ENCODE results near the gene C2CD3. TPM values are rescaled to one million over a fixed set of nuclear protein-coding genes. Genes with fewer than 3 reads are reported as not detected.
A peak's percentile ranks its signal among the peaks of the same experiment; 100 is the strongest.

Gene C2CD3
- total and polyA plus RNA-seq, 9 donors = 14.5 to 25.8 (median 18.5) TPM

DNA sequence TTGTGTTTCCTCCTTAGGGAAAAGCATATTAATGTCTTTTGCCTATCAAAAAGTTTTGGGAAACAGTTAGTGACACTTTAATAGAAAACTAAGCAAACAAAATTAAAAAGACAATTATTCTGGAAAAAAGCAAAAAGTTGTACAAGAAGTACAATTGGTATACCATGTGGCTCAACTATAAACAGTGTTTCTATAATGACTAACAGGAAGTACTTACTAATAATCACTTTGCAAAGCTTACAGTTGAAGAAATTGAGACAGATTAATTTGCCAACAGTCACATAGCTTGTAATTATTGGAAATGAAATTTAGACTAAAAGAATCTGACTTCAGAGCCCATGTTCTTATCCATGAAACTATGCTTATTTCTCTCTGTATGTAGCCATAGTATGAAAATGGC is 25.0 kb upstream of the C2CD3 start:
- no peak for DNase-seq
- H3K36me3 ChIP-seq (ENCODE audit: control insufficient read depth, insufficient read depth, low read length) = peaks cover 3% of the 10 kb centered on the region
- no peak overlapping the region for H3K4me3 ChIP-seq (ENCODE audit: low read length)
- H3K4me1 ChIP-seq (ENCODE audit: control insufficient read depth, insufficient read depth, low read length) = no peaks in the 10 kb centered on the region
- no peak overlapping the region for H3K27ac ChIP-seq (ENCODE audit: low read length)
- H3K27me3 ChIP-seq (ENCODE audit: control insufficient read depth, insufficient read depth, low read length) = no peaks in the 10 kb centered on the region
- peaks cover 2% of the 10 kb centered on the region for H3K9me3 ChIP-seq (replicated peaks; ENCODE audit: control insufficient read depth, low read depth, low read length)

DNA sequence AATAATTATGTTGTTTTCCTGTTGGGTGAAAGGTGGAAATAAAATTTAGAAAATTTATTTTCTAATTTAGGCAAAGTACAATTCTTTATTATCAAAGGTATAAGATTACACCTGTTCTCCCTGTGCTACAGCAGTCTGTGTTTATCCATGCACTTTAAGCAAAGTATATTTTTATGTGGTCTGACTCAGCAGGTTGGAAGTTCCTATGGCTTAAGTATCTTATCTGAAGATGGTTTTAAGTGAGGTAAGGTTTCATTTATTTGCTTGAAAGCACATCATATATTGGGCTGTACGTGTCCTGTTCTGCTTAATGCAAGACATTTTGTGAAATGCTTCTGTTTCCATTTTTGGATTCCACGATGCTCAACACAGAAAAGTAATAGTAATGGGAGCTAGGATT is 14.9 kb upstream of the C2CD3 start:
- Histone ChIP-seq H3K4me3 (ENCODE audit: low read length) (no peak overlapping the region), H3K36me3 (ENCODE audit: control insufficient read depth, insufficient read depth, low read length) (no peaks in the 10 kb centered on the region)
- 86% methylated on average over 1 of the region's 2 CpGs for WGBS (ENCODE audit: insufficient coverage)

DNA sequence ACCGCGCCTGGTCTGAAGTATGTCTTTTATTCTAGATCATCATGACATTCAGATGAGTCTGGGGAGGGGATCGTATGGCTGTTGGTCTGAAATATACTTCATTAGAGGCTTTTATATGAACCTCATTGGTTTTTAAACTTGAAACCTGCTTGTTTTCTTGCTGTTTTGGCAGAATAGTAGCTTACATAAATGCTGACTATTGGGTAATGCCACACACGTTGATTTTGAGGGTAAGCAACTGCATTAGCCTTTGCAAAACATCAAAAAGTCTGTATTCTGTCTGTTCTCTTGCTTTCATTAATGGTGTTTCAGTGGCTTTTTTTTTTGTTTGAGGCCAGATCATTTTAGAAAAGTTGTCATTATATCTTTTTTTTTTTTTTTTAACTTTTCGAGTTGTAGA is 14.5 kb upstream of the C2CD3 start:
- H3K27ac ChIP-seq (ENCODE audit: low read length) = no peak overlapping the region
- no peaks in the 10 kb centered on the region for H3K36me3 ChIP-seq (ENCODE audit: control insufficient read depth, insufficient read depth, low read length)
- no peaks in the 10 kb centered on the region for H3K9me3 ChIP-seq (replicated peaks; ENCODE audit: control insufficient read depth, low read depth, low read length)
- no peaks in the 10 kb centered on the region for H3K4me1 ChIP-seq (ENCODE audit: control insufficient read depth, insufficient read depth, low read length)
- no peaks in the 10 kb centered on the region for H3K27me3 ChIP-seq (ENCODE audit: control insufficient read depth, insufficient read depth, low read length)
- no peak overlapping the region for H3K4me3 ChIP-seq (ENCODE audit: low read length)
- no peak for DNase-seq
- WGBS (ENCODE audit: insufficient coverage) = no CpG with 5 or more reads among the region's 5 CpGs

More for the DNA sequence above, 14.9 kb upstream of the C2CD3 start:
- DNase-seq = no peak
- Histone ChIP-seq H3K9me3 (replicated peaks; ENCODE audit: control insufficient read depth, low read depth, low read length) (no peaks in the 10 kb centered on the region), H3K4me1 (ENCODE audit: control insufficient read depth, insufficient read depth, low read length) (no peaks in the 10 kb centered on the region), H3K27me3 (ENCODE audit: control insufficient read depth, insufficient read depth, low read length) (no peaks in the 10 kb centered on the region), H3K27ac (ENCODE audit: low read length) (no peak overlapping the region)

DNA sequence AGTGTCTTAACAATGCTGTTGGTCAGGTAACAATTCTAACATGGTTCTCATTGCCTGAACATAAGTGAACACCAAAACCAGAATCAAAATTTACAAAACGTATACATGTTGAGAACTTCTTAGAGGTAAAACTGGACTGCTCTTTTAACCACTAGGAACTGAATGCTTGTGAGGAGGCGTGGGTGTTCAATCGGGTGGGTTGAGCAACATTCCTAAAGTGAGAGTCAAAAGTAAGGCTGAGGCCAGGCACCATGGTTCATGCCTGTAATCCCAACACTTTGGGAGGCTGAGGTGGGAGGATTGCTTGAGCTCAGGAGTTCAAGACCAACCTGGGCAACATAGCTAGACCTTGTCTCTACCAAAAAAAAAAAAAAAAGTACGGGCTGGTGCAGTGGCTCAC is 11.8 kb upstream of the C2CD3 start:
- Histone ChIP-seq H3K27me3 (ENCODE audit: control insufficient read depth, insufficient read depth, low read length) (no peaks in the 10 kb centered on the region), H3K4me1 (ENCODE audit: control insufficient read depth, insufficient read depth, low read length) (no peaks in the 10 kb centered on the region), H3K4me3 (ENCODE audit: low read length) (no peak overlapping the region), H3K36me3 (ENCODE audit: control insufficient read depth, insufficient read depth, low read length) (no peaks in the 10 kb centered on the region), H3K27ac (ENCODE audit: low read length) (no peak overlapping the region), H3K9me3 (replicated peaks; ENCODE audit: control insufficient read depth, low read depth, low read length) (no peaks in the 10 kb centered on the region)
- WGBS (ENCODE audit: insufficient coverage) = no CpG with 5 or more reads among the region's 4 CpGs
- no peak for DNase-seq

DNA sequence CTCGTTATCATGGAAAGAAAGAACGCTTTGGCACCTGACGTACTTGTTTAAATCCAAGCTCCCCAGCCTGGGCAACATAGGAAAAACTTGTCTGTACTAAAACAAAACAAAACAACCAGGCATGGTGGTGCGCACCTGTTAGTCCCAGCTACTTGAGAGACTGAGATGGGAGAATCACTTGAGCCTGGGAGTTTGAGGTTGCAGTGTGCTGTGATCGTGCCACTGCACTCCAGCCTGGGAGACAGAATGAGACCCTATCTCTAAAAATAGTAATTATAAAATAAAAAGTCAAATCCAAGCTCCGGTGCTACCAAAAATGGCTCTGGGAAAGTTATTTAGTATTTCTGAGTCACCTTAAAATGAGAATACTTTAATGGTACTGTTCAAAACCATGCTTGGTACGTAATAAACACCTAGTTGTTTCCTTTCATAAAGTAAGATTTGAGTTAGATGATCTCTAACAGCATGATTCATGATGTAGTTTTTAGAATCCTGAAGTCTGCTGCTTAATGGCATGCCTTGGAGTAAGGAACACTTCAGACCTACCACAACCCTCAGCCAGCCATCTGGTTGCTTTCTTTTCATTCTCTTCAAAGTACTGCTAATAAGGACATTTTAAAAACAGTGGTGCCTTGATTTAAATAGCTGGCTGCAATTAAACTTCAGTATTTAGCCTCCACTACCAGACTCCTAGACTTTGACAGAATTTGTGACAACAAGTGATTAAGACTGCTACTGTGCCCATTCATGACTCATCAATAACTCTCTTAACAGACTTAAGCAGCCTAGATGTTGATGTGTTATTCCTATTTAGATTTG is 8.6 kb upstream of the C2CD3 start:
- Histone ChIP-seq H3K4me3 (ENCODE audit: low read length) (no peak overlapping the region), H3K4me1 (ENCODE audit: control insufficient read depth, insufficient read depth, low read length) (no peaks in the 10 kb centered on the region), H3K27ac (ENCODE audit: low read length) (peak overlapping the region; percentile 37), H3K27me3 (ENCODE audit: control insufficient read depth, insufficient read depth, low read length) (no peaks in the 10 kb centered on the region), H3K9me3 (replicated peaks; ENCODE audit: control insufficient read depth, low read depth, low read length) (no peaks in the 10 kb centered on the region), H3K36me3 (ENCODE audit: control insufficient read depth, insufficient read depth, low read length) (no peaks in the 10 kb centered on the region)
- WGBS (ENCODE audit: insufficient coverage) = no CpG with 5 or more reads among the region's 7 CpGs
- no peak for DNase-seq

DNA sequence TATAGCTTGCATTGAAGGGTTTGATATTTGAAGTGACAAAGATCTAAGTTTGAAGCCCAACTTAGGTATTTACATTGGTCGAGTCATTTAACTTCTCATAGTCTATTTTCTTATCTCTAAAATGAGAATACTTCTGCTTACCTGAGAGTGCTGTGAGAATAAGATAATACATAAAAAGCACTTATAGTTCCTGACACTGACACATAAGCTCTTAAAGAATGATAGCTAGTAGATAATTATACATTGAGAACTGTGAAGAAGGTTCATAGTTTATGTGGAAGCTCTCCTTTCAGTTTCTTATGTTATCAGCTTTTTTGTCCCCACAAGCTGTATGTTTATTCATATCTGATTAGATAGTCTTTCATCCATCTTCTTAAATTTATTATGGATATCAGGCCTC is 5.1 kb upstream of the C2CD3 start:
- DNase-seq = no peak
- Histone ChIP-seq H3K27ac (ENCODE audit: low read length) (no peak overlapping the region), H3K4me3 (ENCODE audit: low read length) (no peak overlapping the region), H3K9me3 (replicated peaks; ENCODE audit: control insufficient read depth, low read depth, low read length) (no peaks in the 10 kb centered on the region), H3K4me1 (ENCODE audit: control insufficient read depth, insufficient read depth, low read length) (peaks cover 4% of the 10 kb centered on the region), H3K27me3 (ENCODE audit: control insufficient read depth, insufficient read depth, low read length) (no peaks in the 10 kb centered on the region), H3K36me3 (ENCODE audit: control insufficient read depth, insufficient read depth, low read length) (no peaks in the 10 kb centered on the region)
- no CpG with 5 or more reads among the region's 1 CpG for WGBS (ENCODE audit: insufficient coverage)

DNA sequence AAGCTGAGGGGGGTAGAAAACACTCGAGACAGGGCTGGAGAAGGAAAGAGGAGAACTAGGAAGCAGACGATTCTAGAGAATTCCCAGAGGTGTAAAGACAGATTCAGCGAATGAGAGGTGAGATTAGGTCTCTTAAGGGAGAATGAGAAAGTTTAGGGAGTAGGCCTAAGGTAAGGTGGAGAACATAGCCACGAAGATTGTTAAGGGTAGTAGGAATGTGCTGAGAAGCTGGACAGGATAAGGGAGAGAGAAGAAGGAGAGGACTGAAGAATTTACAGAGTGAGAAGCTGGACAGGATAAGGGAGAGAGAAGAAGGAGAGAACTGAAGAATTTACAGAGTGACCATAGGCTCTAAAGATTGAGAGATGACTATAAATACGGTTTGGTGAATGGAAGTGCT is 1.2 kb upstream of the C2CD3 start:
- H3K4me3 ChIP-seq (ENCODE audit: low read length) = peak overlapping the region; percentile 93
- H3K27me3 ChIP-seq (ENCODE audit: control insufficient read depth, insufficient read depth, low read length) = no peaks in the 10 kb centered on the region
- peak overlapping the region; percentile 94 for H3K27ac ChIP-seq (ENCODE audit: low read length)
- H3K4me1 ChIP-seq (ENCODE audit: control insufficient read depth, insufficient read depth, low read length) = peaks cover 9% of the 10 kb centered on the region
- peak; percentile 25 for DNase-seq
- H3K36me3 ChIP-seq (ENCODE audit: control insufficient read depth, insufficient read depth, low read length) = peaks cover 3% of the 10 kb centered on the region
- H3K9me3 ChIP-seq (replicated peaks; ENCODE audit: control insufficient read depth, low read depth, low read length) = no peaks in the 10 kb centered on the region
- 28% methylated on average over 5 of the region's 5 CpGs for whole genome bisulfite sequencing (ENCODE audit: insufficient coverage)

DNA sequence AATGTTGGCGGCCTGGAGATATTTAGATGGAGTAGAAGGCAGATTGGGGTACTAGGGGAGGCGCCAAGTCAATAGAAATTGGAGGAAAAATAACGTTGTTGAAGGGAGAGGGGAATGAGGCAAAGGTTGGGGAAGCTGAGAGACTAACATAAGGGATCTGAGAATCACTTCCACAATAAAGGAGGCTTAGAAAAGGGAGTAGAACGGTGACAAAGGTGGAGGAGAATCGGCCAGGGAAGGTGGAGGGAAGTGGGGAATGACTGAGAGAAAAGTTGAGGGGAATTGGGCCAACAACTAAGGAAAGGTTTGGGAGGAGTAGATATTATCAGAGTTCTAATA is 797 bp upstream of the C2CD3 start:
- Histone ChIP-seq H3K27ac (ENCODE audit: low read length) (peak overlapping the region; percentile 94), H3K4me3 (ENCODE audit: low read length) (peak overlapping the region; percentile 93), H3K27me3 (ENCODE audit: control insufficient read depth, insufficient read depth, low read length) (no peaks in the 10 kb centered on the region), H3K4me1 (ENCODE audit: control insufficient read depth, insufficient read depth, low read length) (peaks cover 9% of the 10 kb centered on the region), H3K9me3 (replicated peaks; ENCODE audit: control insufficient read depth, low read depth, low read length) (no peaks in the 10 kb centered on the region), H3K36me3 (ENCODE audit: control insufficient read depth, insufficient read depth, low read length) (peaks cover 3% of the 10 kb centered on the region)
- WGBS (ENCODE audit: insufficient coverage) = 3% methylated on average over 5 of the region's 5 CpGs
- no peak for DNase-seq

DNA sequence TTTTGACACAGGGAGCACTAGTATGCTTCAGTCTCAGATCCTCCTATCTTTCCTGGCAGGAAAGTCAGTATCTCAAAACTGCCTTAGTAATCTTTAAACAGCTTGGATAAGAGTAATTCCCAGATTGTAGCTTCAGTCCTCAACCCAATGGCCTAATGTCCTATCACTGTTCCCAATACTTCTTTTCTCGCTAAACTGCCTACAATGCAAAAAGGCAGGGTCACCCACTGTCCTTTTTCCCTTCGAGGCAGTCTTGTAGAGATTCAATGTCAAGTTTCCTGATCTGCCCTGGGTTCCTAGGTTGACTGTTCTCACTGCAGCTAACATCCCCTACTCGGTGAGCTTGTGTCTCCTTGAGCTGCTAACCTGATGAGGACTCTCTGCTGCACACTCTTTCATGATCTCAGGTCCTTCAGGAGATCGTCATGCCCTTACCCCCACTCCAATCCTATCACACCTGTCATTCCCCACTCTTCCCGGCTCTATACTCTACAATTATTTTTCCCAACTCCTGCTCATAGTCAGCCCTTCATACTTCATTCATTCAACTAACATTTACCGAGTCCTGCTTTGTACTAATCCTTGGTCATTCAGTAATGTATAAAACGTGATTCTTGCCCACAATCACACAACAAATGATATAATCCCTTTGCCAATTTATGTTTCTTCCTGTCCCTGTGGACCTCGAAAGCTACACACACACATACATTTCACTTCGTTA is 904 bp downstream of the C2CD3 start:
- H3K4me3 ChIP-seq (ENCODE audit: low read length) = peak overlapping the region; percentile 93
- 12% methylated on average over 9 of the region's 9 CpGs for WGBS (ENCODE audit: insufficient coverage)
- H3K9me3 ChIP-seq (replicated peaks; ENCODE audit: control insufficient read depth, low read depth, low read length) = no peaks in the 10 kb centered on the region
- H3K36me3 ChIP-seq (ENCODE audit: control insufficient read depth, insufficient read depth, low read length) = peaks cover 9% of the 10 kb centered on the region
- no peaks in the 10 kb centered on the region for H3K27me3 ChIP-seq (ENCODE audit: control insufficient read depth, insufficient read depth, low read length)
- H3K27ac ChIP-seq (ENCODE audit: low read length) = peak overlapping the region; percentile 92
- peaks cover 9% of the 10 kb centered on the region for H3K4me1 ChIP-seq (ENCODE audit: control insufficient read depth, insufficient read depth, low read length)
- no peak for DNase-seq

DNA sequence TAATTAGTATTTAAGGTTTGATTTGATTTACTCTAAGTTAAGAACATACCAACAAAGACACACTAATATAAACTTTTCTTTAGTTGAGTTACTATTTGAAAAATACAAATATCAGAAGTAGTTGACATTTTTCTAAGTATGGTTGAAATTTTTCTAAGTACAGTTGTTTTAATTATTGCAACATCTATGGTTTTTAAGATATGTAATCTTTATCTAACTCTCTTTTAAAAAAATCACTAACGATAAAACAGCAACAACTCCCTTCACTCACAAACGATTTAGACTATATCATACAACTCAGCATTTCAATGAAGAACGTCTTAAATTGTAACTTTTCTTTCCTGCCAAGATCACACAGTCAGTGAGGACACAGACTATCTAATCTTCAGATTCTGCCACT is 2.0 kb downstream of the C2CD3 start:
- peaks cover 9% of the 10 kb centered on the region for H3K4me1 ChIP-seq (ENCODE audit: control insufficient read depth, insufficient read depth, low read length)
- no peak overlapping the region for H3K4me3 ChIP-seq (ENCODE audit: low read length)
- no peak overlapping the region for H3K27ac ChIP-seq (ENCODE audit: low read length)
- peaks cover 17% of the 10 kb centered on the region for H3K36me3 ChIP-seq (ENCODE audit: control insufficient read depth, insufficient read depth, low read length)
- H3K27me3 ChIP-seq (ENCODE audit: control insufficient read depth, insufficient read depth, low read length) = no peaks in the 10 kb centered on the region
- DNase-seq = no peak
- no peaks in the 10 kb centered on the region for H3K9me3 ChIP-seq (replicated peaks; ENCODE audit: control insufficient read depth, low read depth, low read length)
- no CpG with 5 or more reads among the region's 3 CpGs for WGBS (ENCODE audit: insufficient coverage)

Measured in muscle of leg (tissue), 11 donors.